ENCODE data around the gene SPNS2.
"Not testable (repeated sequence)": the region's sequence is repeated elsewhere in the genome, so short reads cannot be mapped to it uniquely, and the experiment has no call there.

Gene SPNS2

GRCh38 chr17:4565209-4566141, 66.8 kb downstream of the SPNS2 start:
- no peak for DNase-seq (ENCODE audit: low read depth, low spot score)

- DNase-seq (ENCODE audit: low read depth, low spot score) = no peak
These were observed 68.1 kb downstream of the SPNS2 start for GRCh38 chr17:4566785-4567184.

GRCh38 chr17:4569591-4569990, 70.9 kb downstream of the SPNS2 start:
- DNase-seq (ENCODE audit: low read depth, low spot score) = no peak

GRCh38 chr17:4572131-4572530, 73.5 kb downstream of the SPNS2 start:
- DNase-seq (ENCODE audit: low read depth, low spot score) = no peak

GRCh38 chr17:4573115-4573514, 74.4 kb downstream of the SPNS2 start:
- no peak for DNase-seq (ENCODE audit: low read depth, low spot score)

GRCh38 chr17:4573669-4574068, 75.0 kb downstream of the SPNS2 start:
- no peak for DNase-seq (ENCODE audit: low read depth, low spot score)

- no peak for DNase-seq (ENCODE audit: low read depth, low spot score)
These were observed 75.9 kb downstream of the SPNS2 start for GRCh38 chr17:4574448-4575045.

- no peak for DNase-seq (ENCODE audit: low read depth, low spot score)
These were observed 77.5 kb downstream of the SPNS2 start for GRCh38 chr17:4576161-4576558.

- DNase-seq (ENCODE audit: low read depth, low spot score) = no peak
These were observed 78.1 kb downstream of the SPNS2 start for GRCh38 chr17:4576729-4577322.

- DNase-seq (ENCODE audit: low read depth, low spot score) = no peak
These were observed 78.8 kb downstream of the SPNS2 start for GRCh38 chr17:4577386-4577993.

- not testable (repeated sequence) for DNase-seq (ENCODE audit: low read depth, low spot score)
These were observed 79.7 kb downstream of the SPNS2 start for GRCh38 chr17:4578349-4578748.

GRCh38 chr17:4579678-4580077, 81.0 kb downstream of the SPNS2 start:
- no peak for DNase-seq (ENCODE audit: low read depth, low spot score)

- DNase-seq (ENCODE audit: low read depth, low spot score) = no peak
These were observed 81.6 kb downstream of the SPNS2 start for GRCh38 chr17:4580291-4580690.

GRCh38 chr17:4582101-4582501, 83.4 kb downstream of the SPNS2 start:
- no peak for DNase-seq (ENCODE audit: low read depth, low spot score)

GRCh38 chr17:4582691-4583090, 84.0 kb downstream of the SPNS2 start:
- no peak for DNase-seq (ENCODE audit: low read depth, low spot score)

GRCh38 chr17:4583206-4583605, 84.5 kb downstream of the SPNS2 start:
- no peak for DNase-seq (ENCODE audit: low read depth, low spot score)

- no peak for DNase-seq (ENCODE audit: low read depth, low spot score)
These were observed 85.1 kb downstream of the SPNS2 start for GRCh38 chr17:4583782-4584100.

- no peak for DNase-seq (ENCODE audit: low read depth, low spot score)
These were observed 85.6 kb downstream of the SPNS2 start, which contains the start of gene SMTNL2 for GRCh38 chr17:4584101-4584916. Gene SMTNL2, plus strand, starts transcription at chr17:4584529. Its CDS starts 77 bp downstream, at chr17:4584606.

GRCh38 chr17:4584917-4585637, 86.4 kb downstream of the SPNS2 start:
- DNase-seq (ENCODE audit: low read depth, low spot score) = no peak

- no peak for DNase-seq (ENCODE audit: low read depth, low spot score)
These were observed 86.9 kb downstream of the SPNS2 start for GRCh38 chr17:4585638-4585994.

GRCh38 chr17:4586043-4586442, 87.4 kb downstream of the SPNS2 start:
- no peak for DNase-seq (ENCODE audit: low read depth, low spot score)

Data from brain pericyte (primary cell).